Tibial artery (tissue), 4 donors: ENCODE measurements around the gene CA6.

Experiments
- DNase-seq, 2 donors: peaks; one replicate each; pipeline ENCODE4 v3.0.0-alpha.2; 2019
- H3K27ac ChIP-seq, 2 donors: fragments of 200-600 bp; sonication (generic) in 1 of 2; 1 replicate in 1 of 2; 2 replicates in 1 of 2; pipeline ENCODE4 v1.5.1; 2018 to 2019; ENCODE audit warnings: mild to moderate bottlenecking in 1 of 2
- H3K27me3 ChIP-seq, 2 donors: fragments of 200-600 bp; sonication (generic) in 1 of 2; one replicate each; pipeline versions ENCODE4 v1.5.1 to v1.6.0; 2016 to 2019
- H3K36me3 ChIP-seq, 3 donors: fragments of 200-600 bp; sonication (generic) in 2 of 3; one replicate each; pipeline ENCODE4 v1.5.1; 2016 to 2019; ENCODE audit warnings: mild to moderate bottlenecking in 2 of 3
- H3K4me1 ChIP-seq, 4 donors: fragments of 200-600 bp; sonication (generic) in 2 of 4; 1 replicate in 3 of 4; 2 replicates in 1 of 4; pipeline ENCODE4 v1.5.1; 2016 to 2019
- H3K4me3 ChIP-seq, 2 donors: fragments of 200-600 bp; sonication (generic) in 1 of 2; 1 replicate in 1 of 2; 2 replicates in 1 of 2; pipeline ENCODE4 v1.5.1; 2018 to 2019; ENCODE audit warnings: mild to moderate bottlenecking in 2 of 2
- H3K9me3 ChIP-seq, 3 donors: fragments of 200-600 bp; sonication (generic) in 1 of 3; one replicate each; pipeline ENCODE4 v1.5.1; 2016 to 2019
- intact Hi-C: fragments of 100-400 bp; cut with DNase I; formaldehyde crosslinking; loops from one replicate; pipeline ENCODE4 v1.15.0; 2023; ENCODE audit warnings: low total_unique reads
- TF ChIP-seq, protein P1 (sequence below), 2 experiments: fragments of 200-600 bp in 1 of 2; fragments of 450-650 bp in 1 of 2; IDR thresholded peaks; one replicate each; pipeline ENCODE4 v1.5.1; 2017 to 2019; ENCODE audit warnings: antibody characterized with exemption in 2 of 2, mild to moderate bottlenecking in 1 of 2, moderate library complexity in 1 of 2

Gene CA6

DNA sequence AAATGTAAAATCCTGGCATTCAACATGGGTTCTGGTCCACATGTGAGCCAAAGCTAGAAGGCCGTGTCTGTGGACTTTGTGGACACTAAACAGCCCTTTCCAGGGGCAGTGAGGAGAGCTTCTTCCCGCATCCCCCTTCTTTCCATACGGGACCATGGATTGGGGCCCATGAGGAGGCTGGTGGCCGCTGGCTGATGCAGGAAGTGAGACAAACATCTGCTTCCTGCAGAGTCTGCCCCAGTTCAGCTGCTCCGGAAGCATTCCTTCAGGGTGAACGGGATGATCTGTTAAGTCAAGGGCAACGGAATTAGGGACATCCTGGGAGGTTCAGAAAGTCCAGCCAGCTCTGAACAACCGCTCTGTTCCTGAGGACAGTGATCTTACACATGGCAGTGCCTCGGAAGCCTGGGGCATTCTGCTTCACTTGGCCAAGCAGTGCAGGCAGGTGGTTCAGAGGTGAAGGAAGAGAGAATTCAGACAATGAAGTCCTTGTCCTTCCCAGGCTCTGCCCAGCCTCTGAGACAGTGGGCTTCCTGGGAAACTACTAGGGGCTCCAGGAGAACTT lies 1.5 kb downstream of the CA6 start:
- H3K4me3 ChIP-seq: no peak overlapping the region
- no peak for DNase-seq
- no peaks in the 10 kb centered on the region for H3K9me3 ChIP-seq
- no peaks in the 10 kb centered on the region for H3K4me1 ChIP-seq
- H3K36me3 ChIP-seq: no peaks in the 10 kb centered on the region
- TF ChIP-seq, protein P1, sequence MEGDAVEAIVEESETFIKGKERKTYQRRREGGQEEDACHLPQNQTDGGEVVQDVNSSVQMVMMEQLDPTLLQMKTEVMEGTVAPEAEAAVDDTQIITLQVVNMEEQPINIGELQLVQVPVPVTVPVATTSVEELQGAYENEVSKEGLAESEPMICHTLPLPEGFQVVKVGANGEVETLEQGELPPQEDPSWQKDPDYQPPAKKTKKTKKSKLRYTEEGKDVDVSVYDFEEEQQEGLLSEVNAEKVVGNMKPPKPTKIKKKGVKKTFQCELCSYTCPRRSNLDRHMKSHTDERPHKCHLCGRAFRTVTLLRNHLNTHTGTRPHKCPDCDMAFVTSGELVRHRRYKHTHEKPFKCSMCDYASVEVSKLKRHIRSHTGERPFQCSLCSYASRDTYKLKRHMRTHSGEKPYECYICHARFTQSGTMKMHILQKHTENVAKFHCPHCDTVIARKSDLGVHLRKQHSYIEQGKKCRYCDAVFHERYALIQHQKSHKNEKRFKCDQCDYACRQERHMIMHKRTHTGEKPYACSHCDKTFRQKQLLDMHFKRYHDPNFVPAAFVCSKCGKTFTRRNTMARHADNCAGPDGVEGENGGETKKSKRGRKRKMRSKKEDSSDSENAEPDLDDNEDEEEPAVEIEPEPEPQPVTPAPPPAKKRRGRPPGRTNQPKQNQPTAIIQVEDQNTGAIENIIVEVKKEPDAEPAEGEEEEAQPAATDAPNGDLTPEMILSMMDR (IDR thresholded peaks at IDR 0.05): no peak
- H3K27me3 ChIP-seq: no peaks in the 10 kb centered on the region
- no peak overlapping the region for H3K27ac ChIP-seq
- intact Hi-C loops: no loop called here

DNA sequence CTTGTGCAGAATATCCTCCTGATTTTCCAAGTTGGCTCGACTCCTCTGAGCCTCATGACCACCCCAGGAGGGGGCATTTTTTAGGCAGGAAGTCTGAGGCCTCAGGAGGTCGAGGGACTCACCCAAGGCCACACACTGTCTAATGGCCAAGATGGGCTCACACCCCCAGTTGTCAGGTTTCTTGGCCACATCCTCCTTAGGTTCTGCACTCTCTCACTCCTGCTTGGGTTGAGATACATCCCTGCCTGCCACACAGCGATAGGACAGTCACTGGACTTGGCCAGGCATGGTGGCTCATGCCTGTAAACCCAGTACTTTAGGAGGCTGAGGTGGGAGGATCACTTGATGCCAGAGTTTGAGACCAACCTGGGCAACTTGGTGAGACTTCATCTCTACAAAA lies 4.6 kb downstream of the CA6 start:
- no peak overlapping the region for H3K4me3 ChIP-seq
- H3K36me3 ChIP-seq: no peaks in the 10 kb centered on the region
- no peaks in the 10 kb centered on the region for H3K4me1 ChIP-seq
- no peaks in the 10 kb centered on the region for H3K9me3 ChIP-seq
- no peak overlapping the region for H3K27ac ChIP-seq
- no peak for DNase-seq
- TF ChIP-seq, protein P1 (IDR thresholded peaks at IDR 0.05): no peak
- intact Hi-C loops: no loop called here
- H3K27me3 ChIP-seq: no peaks in the 10 kb centered on the region

DNA sequence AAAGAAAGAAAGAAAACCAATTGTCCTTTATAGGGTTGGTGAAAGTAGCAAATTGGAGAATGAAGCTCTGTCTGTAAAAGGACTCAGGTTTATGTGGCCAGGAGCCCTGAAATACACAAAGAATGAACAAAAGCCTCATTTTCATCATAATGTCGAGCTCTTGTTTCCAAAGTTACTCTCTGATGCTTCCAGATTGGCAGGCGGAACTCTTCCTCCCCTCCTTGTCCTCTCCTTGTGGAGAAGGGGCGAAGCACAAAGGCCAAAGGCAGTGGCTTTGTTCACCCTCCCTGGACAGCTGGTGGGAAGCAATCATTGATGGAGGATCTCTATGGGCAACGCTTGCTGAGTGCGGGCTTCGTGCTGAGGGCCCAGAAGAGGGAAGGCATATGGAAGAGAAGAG lies 5.6 kb downstream of the CA6 start:
- no peak for DNase-seq
- no peaks in the 10 kb centered on the region for H3K27me3 ChIP-seq
- intact Hi-C loops: no loop called here
- H3K4me3 ChIP-seq: no peak overlapping the region
- no peaks in the 10 kb centered on the region for H3K4me1 ChIP-seq
- no peaks in the 10 kb centered on the region for H3K36me3 ChIP-seq
- H3K9me3 ChIP-seq: no peaks in the 10 kb centered on the region
- TF ChIP-seq, protein P1 (IDR thresholded peaks at IDR 0.05): no peak
- H3K27ac ChIP-seq: no peak overlapping the region

DNA sequence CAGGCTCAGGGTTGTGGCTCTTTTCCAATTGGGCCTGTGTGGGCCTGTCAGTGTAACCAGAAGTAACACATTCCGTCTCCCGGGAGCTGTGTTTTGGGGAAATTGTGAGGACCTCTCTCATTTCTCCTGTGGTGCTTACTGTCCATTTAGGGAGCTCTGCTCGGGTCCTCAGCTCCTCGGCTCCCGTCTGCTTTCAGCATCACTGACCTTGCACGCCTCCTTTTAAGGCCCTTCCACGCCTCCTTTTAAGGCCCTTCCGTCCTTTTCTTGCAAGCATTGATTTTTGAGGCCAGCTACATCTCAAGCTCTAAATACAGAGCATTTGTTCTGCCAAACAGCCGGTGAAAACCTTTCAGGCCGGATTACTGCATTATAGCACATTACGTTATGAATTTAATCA lies 9.7 kb downstream of the CA6 start:
- no peak overlapping the region for H3K4me3 ChIP-seq
- no peaks in the 10 kb centered on the region for H3K27me3 ChIP-seq
- H3K9me3 ChIP-seq: no peaks in the 10 kb centered on the region
- no peak overlapping the region for H3K27ac ChIP-seq
- no peaks in the 10 kb centered on the region for H3K36me3 ChIP-seq
- no peaks in the 10 kb centered on the region for H3K4me1 ChIP-seq
- intact Hi-C loops: no loop called here
- no peak for DNase-seq
- TF ChIP-seq, protein P1 (IDR thresholded peaks at IDR 0.05): no peak

DNA sequence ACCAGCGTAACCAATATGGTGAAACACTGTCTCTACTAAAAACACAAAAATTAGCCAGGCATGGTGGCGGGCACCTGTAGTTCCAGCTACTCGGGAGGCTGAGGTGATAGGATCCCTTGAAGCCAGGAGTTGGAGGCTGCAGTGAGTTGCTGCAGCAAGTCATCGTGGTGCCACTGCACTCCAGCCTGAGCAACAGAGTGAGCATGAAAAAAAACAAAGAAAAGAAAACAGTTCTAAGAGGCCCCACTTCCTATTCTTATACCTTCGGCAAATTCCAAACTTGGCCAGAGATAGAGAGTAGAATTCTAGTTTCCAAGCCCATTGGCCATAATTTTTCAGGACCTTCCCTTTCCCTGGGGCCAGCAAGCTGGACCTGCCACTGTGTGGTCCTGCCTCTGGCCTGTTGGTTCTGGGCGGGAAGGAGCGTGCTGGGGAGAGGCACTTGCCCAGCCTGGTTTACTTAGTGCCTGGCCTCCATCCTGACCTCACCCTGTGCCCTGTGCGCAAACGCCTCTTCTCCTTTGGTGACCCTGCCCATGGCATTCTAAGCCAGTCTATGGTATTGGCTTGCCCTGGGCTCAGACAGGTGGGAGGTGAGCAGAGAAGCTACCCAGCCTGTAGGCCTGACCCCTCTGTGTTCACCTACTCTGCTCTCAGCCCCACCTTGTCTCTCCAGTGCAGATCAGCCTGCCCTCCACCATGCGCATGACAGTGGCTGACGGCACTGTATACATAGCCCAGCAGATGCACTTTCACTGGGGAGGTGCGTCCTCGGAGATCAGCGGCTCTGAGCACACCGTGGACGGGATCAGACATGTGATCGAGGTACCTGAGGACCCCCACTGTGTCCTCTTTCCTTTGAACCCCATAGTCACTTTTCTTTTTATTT lies 11.0 kb downstream of the CA6 start:
- H3K27me3 ChIP-seq: no peaks in the 10 kb centered on the region
- no peak overlapping the region for H3K27ac ChIP-seq
- H3K9me3 ChIP-seq: no peaks in the 10 kb centered on the region
- no peaks in the 10 kb centered on the region for H3K4me1 ChIP-seq
- intact Hi-C loops: no loop called here
- DNase-seq: no peak
- TF ChIP-seq, protein P1 (IDR thresholded peaks at IDR 0.05): no peak
- no peak overlapping the region for H3K4me3 ChIP-seq
- no peaks in the 10 kb centered on the region for H3K36me3 ChIP-seq
